Measurements from ENCODE around the gene MT1X.

GRCh38 chr16:56686758-56687157 lies 4.5 kb downstream of the MT1X start:
- TF ChIP-seq POLR2A (IDR thresholded peaks at IDR 0.05) (no peak), CTCF (IDR thresholded peaks at IDR 0.05) (no peak), POLR2AphosphoS5 (IDR thresholded peaks at IDR 0.05) (no peak)
